Panc1 (cell line): Measurements from ENCODE around the gene SNRNP70. TPM values are rescaled to one million over a fixed set of nuclear protein-coding genes. Genes with fewer than 3 reads are reported as not detected.

Experiments
- ATAC-seq: fragments of 200-7000 bp; cut with Tn5 transposase; 2 replicates; pipeline ENCODE4 v1.9.1; 2020; ENCODE audit warnings: mild to moderate bottlenecking, moderate library complexity
- BruUV-seq: library from RNA; stranded (reverse); fragments of 400-500 nt; replicated peaks from 2 replicates; lab custom pipeline; 2021; lab: Mats Ljungman, UMichigan
- CTCF ChIA-PET: fragments of 300-600 bp; sonication (Branson Sonifier 250); formaldehyde crosslinking; loops from one replicate; lab custom pipeline; 2022; ENCODE audit warnings: antibody characterized with exemption; lab: Charles Lee
- POLR2A ChIA-PET: fragments of 300-600 bp; sonication (Branson Sonifier 250); formaldehyde crosslinking; loops from one replicate; lab custom pipeline; 2022; ENCODE audit warnings: antibody characterized with exemption; lab: Charles Lee
- DNase-seq: peaks from one replicate; pipeline ENCODE4 v3.0.0-alpha.2; 2010; ENCODE audit warnings: low read depth, low spot score
- H3K27ac ChIP-seq: 2 replicates; pipeline ENCODE4 v1.5.1; 2011; ENCODE audit warnings: mild to moderate bottlenecking, low read length, inconsistent platforms
- H3K27me3 ChIP-seq: fragments of 200-500 bp; sonication (Bioruptor generic); 2 replicates; pipeline ENCODE4 v1.6.0; 2014; ENCODE audit warnings: low read length, inconsistent platforms; ENCODE audit not compliant: control insufficient read depth, insufficient read depth
- H3K36me3 ChIP-seq: fragments of 200-500 bp; sonication (Bioruptor generic); 2 replicates; pipeline ENCODE4 v1.5.1; 2014; ENCODE audit warnings: inconsistent platforms, mild to moderate bottlenecking, low read length, moderate library complexity; ENCODE audit not compliant: control insufficient read depth, insufficient read depth
- H3K4me1 ChIP-seq: 2 replicates; pipeline ENCODE4 v1.5.1; 2011; ENCODE audit warnings: inconsistent platforms, mild to moderate bottlenecking, low read length, moderate library complexity; ENCODE audit not compliant: control insufficient read depth, insufficient read depth
- H3K4me3 ChIP-seq, 2 experiments: 2 replicates each; pipeline ENCODE4 v1.5.1; 2011 to 2012; ENCODE audit warnings: low read depth in 2 of 2, low read length in 2 of 2, mild to moderate bottlenecking in 2 of 2, inconsistent platforms in 1 of 2, moderate library complexity in 1 of 2
- H3K9me3 ChIP-seq: fragments of 200-500 bp; sonication (Bioruptor generic); 2 replicates; pipeline ENCODE4 v1.5.1; 2014; ENCODE audit warnings: low read depth, mild to moderate bottlenecking, inconsistent platforms, low read length, moderate library complexity; ENCODE audit not compliant: control insufficient read depth, insufficient read depth
- POLR2AphosphoS5 ChIP-seq: IDR thresholded peaks from 2 replicates; pipeline ENCODE4 v1.6.1; 2012; ENCODE audit warnings: mild to moderate bottlenecking, low read depth, low read length, moderate library complexity
- SIN3A ChIP-seq: IDR thresholded peaks from 2 replicates; pipeline ENCODE4 v1.6.1; 2012; ENCODE audit warnings: low read depth, mild to moderate bottlenecking, low read length, moderate library complexity, borderline replicate concordance; ENCODE audit not compliant: insufficient read depth
- TCF7L2 ChIP-seq: IDR thresholded peaks from 2 replicates; pipeline ENCODE4 v1.6.1; 2011; ENCODE audit warnings: mild to moderate bottlenecking, low read depth, low read length, inconsistent platforms
- in situ Hi-C: cut with HindIII; loops from 2 replicates; pipeline ENCODE4 v1.10.0; 2016; ENCODE audit warnings: low sequenced_read_pairs, low pct_unique_long_range_greater_than_20kb
- intact Hi-C: fragments of 100-400 bp; cut with micrococcal nuclease; formaldehyde crosslinking; loops from one replicate; pipeline ENCODE4 v1.10.0; 2022; ENCODE audit not compliant: unreplicated experiment
- total RNA-seq: library from RNA; stranded (reverse); gene quantifications from one replicate; pipeline ENCODE4 v1.2.1, GENCODE V29; 2021; ENCODE audit not compliant: unreplicated experiment
- TF ChIP-seq, protein P1 (sequence below): fragments of 450-650 bp; IDR thresholded peaks from 2 replicates; pipeline ENCODE4 v1.5.1; 2017; ENCODE audit warnings: mild to moderate bottlenecking
- TF ChIP-seq, protein P2 (sequence below), 2 experiments: IDR thresholded peaks; 2 replicates each; pipeline ENCODE4 v1.6.1; 2011 to 2012; ENCODE audit warnings: low read depth in 2 of 2, control low read depth in 1 of 2, low read length in 1 of 2, mild to moderate bottlenecking in 1 of 2, moderate library complexity in 1 of 2; ENCODE audit not compliant: insufficient read depth in 1 of 2

The SNRNP70 gene
- total RNA-seq, 1 experiment from 2014 or later, result 180 TPM

DNA sequence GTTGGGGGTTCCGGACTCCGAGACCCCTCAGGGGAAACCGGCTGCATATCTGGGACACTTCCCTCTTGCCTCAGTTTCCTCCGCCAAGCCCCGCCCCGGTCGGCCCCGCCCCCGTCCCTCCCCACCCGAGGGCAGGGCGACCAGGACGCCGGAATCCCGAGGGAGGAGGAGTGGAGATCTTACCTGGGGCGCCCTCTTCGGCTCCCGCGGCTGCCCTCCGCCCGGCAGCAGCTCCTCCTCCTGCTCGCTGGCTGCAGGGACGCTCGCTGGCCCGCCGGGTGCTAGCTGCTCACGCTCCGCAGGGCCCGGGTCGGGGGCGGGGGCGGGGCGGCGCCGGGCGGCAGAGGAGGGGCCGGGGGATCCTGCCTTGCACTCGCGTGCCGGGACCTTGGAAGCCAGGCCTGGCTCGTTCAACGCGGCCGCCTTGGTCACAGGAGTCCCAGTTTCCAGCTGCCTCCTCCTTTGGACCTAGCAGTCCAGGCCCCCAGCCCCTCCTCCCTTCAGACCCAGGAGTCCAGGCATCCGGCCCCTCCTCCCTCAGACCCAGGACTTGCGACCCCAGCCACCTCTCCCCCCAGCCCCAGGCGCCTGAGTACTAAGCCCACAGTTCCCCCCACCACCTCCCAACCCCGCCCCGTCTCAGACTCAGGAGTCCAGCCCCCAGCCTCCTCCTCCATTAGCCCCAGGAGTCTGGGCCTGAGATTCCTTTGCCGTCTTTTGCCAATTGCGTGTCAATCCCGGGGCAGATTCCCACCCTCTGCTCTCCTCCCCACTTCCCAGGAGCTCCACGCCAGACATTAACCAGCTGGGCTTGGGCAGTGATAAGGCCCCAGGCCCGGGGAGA, 20.3 kb upstream of the SNRNP70 start, which contains the start of gene NTF4:
NTF4 (minus strand) TSS at position 51 of the 844 bp plus-strand sequence. CDS start 2,821 bp downstream, outside the sequence.
- TF ChIP-seq TCF7L2, result no peak
- TF ChIP-seq POLR2AphosphoS5, result no peak
- TF ChIP-seq, protein P1, sequence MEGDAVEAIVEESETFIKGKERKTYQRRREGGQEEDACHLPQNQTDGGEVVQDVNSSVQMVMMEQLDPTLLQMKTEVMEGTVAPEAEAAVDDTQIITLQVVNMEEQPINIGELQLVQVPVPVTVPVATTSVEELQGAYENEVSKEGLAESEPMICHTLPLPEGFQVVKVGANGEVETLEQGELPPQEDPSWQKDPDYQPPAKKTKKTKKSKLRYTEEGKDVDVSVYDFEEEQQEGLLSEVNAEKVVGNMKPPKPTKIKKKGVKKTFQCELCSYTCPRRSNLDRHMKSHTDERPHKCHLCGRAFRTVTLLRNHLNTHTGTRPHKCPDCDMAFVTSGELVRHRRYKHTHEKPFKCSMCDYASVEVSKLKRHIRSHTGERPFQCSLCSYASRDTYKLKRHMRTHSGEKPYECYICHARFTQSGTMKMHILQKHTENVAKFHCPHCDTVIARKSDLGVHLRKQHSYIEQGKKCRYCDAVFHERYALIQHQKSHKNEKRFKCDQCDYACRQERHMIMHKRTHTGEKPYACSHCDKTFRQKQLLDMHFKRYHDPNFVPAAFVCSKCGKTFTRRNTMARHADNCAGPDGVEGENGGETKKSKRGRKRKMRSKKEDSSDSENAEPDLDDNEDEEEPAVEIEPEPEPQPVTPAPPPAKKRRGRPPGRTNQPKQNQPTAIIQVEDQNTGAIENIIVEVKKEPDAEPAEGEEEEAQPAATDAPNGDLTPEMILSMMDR, result no peak
- TF ChIP-seq, protein P2, sequence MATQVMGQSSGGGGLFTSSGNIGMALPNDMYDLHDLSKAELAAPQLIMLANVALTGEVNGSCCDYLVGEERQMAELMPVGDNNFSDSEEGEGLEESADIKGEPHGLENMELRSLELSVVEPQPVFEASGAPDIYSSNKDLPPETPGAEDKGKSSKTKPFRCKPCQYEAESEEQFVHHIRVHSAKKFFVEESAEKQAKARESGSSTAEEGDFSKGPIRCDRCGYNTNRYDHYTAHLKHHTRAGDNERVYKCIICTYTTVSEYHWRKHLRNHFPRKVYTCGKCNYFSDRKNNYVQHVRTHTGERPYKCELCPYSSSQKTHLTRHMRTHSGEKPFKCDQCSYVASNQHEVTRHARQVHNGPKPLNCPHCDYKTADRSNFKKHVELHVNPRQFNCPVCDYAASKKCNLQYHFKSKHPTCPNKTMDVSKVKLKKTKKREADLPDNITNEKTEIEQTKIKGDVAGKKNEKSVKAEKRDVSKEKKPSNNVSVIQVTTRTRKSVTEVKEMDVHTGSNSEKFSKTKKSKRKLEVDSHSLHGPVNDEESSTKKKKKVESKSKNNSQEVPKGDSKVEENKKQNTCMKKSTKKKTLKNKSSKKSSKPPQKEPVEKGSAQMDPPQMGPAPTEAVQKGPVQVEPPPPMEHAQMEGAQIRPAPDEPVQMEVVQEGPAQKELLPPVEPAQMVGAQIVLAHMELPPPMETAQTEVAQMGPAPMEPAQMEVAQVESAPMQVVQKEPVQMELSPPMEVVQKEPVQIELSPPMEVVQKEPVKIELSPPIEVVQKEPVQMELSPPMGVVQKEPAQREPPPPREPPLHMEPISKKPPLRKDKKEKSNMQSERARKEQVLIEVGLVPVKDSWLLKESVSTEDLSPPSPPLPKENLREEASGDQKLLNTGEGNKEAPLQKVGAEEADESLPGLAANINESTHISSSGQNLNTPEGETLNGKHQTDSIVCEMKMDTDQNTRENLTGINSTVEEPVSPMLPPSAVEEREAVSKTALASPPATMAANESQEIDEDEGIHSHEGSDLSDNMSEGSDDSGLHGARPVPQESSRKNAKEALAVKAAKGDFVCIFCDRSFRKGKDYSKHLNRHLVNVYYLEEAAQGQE (IDR thresholded peaks at IDR 0.05; ENCODE audit: insufficient read depth in 1 of 2, low read depth in 2 of 2, low read length in 1 of 2), result no peak
- no peak for TF ChIP-seq SIN3A
- no peaks in the 10 kb centered on the region for H3K36me3 ChIP-seq
- BruUV-seq, result no TSS peak
- in situ Hi-C loops, result no loop called here
- no peak within 1 kb of the TSS for H3K27ac ChIP-seq
- intact Hi-C loops, result no loop called here
- DNase-seq, result no peak
- H3K4me1 ChIP-seq, result peaks cover 4% of the 10 kb centered on the region; the same call in 1 of the 2 replicates
- ChIA-PET POLR2A (no interaction called here), CTCF (interaction anchor here (0.6 to 0.8 kb wide), 3 partner anchors 37 to 281 kb away, joined by 3 to 5 read pairs (median 3); no protein-coding TSS in a partner anchor)
- no peaks in the 10 kb centered on the region for H3K9me3 ChIP-seq
- H3K4me3 ChIP-seq, result peak within 1 kb of the TSS; percentile 12 to 42
- H3K27me3 ChIP-seq, result no peaks in the 10 kb centered on the region
- peak; percentile 76 for ATAC-seq

DNA sequence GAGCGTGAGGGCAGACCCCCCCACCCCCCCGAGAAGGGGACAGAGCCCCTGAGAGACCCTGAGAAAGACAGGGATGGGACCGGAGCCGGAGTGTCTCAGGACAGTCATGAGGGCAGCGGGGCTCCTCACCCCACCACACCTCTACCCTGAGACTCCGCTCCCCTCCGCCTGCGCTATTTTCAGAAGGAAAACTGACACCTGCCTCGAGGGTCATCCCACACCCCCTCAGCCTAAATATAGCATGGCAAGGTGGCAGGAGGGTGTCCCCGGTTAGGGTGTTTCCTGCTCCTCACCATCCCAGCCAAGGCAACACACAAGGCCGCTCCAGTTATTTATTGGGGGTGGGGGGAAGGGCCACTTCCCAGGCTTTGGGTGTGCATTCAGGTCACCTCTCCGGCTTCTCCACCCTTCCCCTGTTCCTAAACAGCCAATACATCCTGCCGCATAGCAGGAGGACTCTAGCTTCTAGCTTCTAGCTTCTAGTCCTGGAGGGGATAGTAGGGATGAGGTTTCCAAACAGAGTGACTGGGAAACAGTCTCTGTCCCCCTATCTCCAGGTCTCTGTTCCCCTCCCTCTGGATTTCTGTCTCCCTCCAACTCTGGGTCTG, 19.2 kb upstream of the SNRNP70 start:
- in situ Hi-C loops, result no loop called here
- ATAC-seq, result peak; percentile 54

More for the DNA sequence above, 19.2 kb upstream of the SNRNP70 start:
- TF ChIP-seq, protein P2 (IDR thresholded peaks at IDR 0.05; ENCODE audit: insufficient read depth in 1 of 2, low read depth in 2 of 2, low read length in 1 of 2), result no peak
- no peak for TF ChIP-seq TCF7L2
- no peak for TF ChIP-seq POLR2AphosphoS5
- TF ChIP-seq SIN3A, result no peak
- TF ChIP-seq, protein P1, result no peak
- H3K27ac ChIP-seq, result no peak overlapping the region
- H3K36me3 ChIP-seq, result no peaks in the 10 kb centered on the region
- DNase-seq, result no peak
- POLR2A ChIA-PET, result no interaction called here
- H3K4me1 ChIP-seq, result peaks cover 4% of the 10 kb centered on the region; the same call in 1 of the 2 replicates
- intact Hi-C loops, result no loop called here
- CTCF ChIA-PET, result no interaction called here
- H3K4me3 ChIP-seq, result no peak overlapping the region
- BruUV-seq, result no TSS peak
- no peaks in the 10 kb centered on the region for H3K9me3 ChIP-seq
- no peaks in the 10 kb centered on the region for H3K27me3 ChIP-seq
